Stimulated activated CD4-positive, alpha-beta T cell treated with anti-CD3 and anti-CD28 coated beads, Interleukin-2, amount 100 ng/mL, for 24 hours (primary cell): ENCODE data around the gene CDH4.

ENCODE experiments used
- DNase-seq, 2 donors: peaks; one replicate each; pipeline ENCODE4 v3.0.0-alpha.2; 2020

Gene CDH4

DNA sequence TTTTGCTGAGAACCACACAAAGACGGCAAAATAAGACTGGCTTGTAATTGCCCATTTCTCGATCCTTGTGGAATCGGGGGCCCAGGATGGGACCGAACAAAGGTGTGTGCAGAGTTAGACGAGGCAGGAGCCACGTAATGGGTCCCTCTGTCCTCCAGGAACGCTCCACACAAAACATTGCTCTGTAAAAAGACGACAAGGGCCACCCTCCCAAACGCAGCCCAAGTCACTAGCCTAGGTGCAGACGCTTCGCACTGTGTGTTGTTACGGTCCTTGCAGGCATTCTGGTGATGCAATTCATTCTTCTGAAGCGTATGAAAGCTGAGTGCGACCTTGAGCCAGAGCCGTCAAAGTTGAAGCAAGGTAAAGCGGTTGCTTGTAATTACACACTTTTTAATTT, 450.2 kb downstream of the CDH4 start:
- no peak for DNase-seq

DNA sequence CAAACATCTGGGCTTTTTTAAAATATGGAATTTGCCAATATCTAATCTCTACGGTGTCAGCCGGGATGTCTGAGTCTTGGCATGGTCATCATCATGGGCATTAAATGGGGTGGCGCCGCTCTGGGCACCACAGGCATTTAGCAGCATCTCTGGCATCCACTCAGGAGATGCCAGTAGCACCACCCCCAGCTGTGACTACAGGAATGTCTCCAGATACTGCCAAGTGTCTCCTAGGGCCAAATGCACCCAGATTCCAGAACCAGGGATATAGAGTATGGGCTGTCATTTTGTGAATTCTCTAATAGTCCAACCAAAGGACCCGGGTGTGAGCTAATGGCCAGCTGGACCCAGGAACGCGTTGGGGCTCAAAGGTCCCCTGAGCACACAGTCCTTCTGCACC, 452.6 kb downstream of the CDH4 start:
- DNase-seq: no peak

DNA sequence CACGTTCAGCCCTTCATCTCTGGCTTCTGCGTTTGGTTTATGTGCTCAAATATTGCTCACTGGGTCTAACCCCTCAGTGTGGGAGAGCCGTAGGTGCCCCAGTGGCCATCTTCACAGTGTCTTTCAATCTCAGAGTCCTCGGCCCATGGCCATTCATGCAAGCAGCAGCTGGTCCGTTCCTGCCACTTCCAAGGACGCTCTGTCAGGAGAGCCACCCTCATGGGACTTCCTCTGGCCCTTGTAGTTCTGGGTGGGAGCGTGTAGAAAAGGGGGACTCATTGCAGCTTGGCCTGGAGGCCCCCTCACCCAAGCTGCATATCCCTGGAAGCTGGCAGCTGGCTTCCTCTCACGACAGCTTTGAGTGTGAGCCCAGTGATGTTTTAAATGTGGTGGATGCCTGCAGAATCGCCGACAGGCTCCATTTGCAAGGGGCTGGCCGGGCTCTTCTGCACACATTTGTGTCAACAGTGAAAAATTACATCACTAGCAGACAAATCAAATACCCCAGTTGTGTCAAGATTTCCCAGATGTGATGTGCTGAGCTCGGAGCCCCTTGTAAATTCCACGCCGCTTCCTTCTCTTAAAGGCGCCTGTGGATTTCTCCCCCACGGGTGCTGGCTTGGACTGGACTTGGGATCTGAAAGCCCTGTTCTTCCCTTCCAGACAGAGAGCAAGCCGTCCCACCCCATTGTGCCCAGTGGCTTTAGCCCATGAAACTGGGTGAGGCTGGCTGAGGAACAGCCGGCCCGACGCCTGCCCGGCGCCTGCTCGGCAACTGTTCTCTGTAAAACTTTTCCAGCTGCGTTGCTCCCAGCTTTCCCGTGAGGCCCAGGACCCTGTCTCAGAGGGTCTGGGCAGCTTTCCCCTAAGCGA, 453.6 kb downstream of the CDH4 start:
- DNase-seq: no peak

DNA sequence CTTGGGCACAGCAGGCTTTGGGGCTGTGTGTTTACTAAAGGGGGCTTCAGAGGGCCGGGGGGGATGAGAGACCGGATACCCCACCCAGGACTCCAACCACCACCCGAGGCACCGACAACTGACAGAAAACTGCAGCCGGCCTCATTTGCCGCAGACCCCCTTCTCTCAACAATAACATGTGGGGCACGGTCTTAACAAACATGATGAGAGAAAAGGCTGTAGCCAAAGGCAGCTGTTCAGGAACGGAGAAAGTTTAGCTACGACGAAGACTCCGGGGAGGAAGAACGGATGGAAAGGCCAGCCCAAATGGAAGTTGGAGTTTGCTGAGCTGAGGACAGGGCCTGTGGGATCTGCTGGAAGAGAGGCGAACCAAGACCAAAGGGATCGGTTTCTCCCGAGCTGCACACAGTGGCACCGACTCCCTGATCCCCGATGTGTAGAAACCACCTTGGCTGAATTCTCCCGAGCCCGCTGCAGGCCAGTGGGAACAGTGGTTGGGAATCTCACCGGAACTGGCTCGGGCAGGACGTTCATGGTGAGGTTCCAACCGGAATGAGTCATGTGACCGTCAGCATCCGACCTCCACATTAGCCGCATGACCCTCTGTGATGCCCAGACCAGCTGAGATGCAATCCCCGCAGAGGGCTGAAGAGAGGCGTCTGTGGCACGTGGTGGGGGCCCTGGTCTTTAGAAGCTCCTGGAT, 454.3 kb downstream of the CDH4 start:
- DNase-seq: no peak

- no peak for DNase-seq
Observed at GRCh38 chr20:61708891-61709290, 456.8 kb downstream of the CDH4 start.

DNA sequence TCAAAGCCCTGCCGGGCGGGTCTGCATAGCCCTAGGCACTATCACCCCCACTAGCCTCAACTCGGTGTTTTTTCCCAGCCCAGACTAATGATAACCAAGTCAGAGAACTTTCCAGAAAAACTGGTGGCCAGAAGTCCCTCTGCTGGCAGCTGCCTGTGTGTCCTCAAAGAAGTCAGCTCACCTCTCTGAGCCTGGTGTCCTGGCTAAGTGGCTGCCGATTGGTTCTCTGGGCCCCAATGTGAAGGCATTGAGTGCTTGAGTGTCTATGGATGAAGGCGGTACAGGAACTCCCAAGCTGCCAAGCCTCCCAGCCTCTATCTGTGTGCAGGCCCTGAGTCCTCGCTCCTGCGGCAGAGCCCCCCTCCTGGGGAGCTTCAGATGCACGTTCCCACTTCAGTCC, 458.0 kb downstream of the CDH4 start:
- no peak for DNase-seq

GRCh38 chr20:61712688-61713087, 460.6 kb downstream of the CDH4 start:
- DNase-seq: no peak

GRCh38 chr20:61718361-61719005, 466.4 kb downstream of the CDH4 start:
- no peak for DNase-seq

GRCh38 chr20:61719691-61720347, 467.8 kb downstream of the CDH4 start:
- peak; percentile 22 to 43 for DNase-seq

GRCh38 chr20:61720348-61720696, 468.3 kb downstream of the CDH4 start:
- no peak for DNase-seq

GRCh38 chr20:61722146-61722678, 470.2 kb downstream of the CDH4 start:
- no peak for DNase-seq

DNA sequence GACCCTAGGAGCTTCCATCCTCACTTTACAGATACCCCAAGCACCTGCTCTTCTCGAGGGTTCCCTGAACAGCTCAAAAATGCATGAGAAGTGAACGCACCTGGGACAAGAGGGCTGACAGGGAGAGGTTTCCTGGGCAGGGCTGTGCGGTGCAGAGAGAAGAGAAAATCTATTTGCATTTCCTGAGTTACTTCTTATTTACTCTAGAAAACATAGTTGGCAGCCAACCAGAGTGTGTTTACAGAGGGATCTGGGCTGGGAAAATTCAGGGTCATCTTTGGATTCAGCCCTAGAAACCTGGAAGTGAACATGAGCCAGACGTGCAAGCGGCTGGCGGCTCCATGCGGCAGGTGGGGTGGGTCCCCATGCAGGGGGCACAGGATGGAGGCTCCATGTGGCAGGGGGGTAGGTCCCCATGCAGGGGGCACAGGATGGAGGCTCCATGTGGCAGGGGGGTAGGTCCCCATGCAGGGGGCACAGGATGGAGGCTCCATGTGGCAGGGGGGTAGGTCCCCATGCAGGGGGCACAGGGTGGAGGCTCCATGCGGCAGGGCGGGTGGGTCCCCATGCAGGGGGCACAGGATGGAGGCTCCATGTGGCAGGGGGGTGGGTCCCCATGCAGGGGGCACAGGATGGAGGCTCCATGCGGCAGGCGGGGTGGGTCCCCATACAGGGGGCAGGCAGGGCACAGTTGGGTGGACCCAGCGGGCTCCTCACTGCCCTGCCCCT, 471.6 kb downstream of the CDH4 start:
- no peak for DNase-seq

DNA sequence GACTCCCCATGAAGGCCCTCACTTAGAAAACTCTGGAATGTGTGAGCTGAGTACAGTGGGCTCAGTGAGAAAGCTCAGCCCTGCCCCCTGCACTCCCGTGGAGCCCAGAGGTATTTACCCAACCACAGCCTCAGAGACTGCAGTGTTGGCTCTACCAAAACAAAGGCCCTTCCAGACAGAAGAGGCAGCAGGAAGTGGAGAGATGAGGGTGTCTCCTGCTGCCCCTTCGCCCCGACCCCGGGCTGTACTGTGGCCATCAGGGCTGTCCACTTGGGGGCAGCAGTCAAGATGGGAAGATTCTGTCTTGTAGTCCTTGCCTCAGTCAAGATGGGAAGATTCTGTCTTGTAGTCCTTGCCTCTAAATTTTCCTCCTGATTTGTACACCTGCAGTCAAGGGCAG, 472.3 kb downstream of the CDH4 start:
- no peak for DNase-seq

GRCh38 chr20:61725145-61725544, 473.1 kb downstream of the CDH4 start:
- no peak for DNase-seq

DNA sequence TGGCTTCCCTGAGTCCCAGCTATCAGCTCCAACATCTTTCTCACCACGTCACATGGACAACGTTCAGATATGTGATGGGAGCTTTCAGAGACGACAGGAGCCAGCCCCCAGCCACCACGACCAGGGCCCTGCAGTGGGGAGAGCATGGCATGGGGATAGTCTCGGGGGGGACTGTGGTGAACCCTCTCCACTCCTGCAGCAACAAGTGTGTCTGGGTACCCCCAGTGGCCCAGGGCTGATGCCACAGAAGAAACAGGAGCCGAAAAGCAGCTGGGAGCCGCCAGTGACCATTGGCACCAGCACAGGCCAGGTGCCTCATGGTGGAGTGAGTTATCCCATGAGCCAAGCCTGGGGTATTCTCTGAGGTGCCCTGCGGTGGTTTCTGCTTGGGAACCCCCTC, 473.9 kb downstream of the CDH4 start:
- no peak for DNase-seq

- no peak for DNase-seq
Observed at GRCh38 chr20:61726979-61727378, 474.9 kb downstream of the CDH4 start.

GRCh38 chr20:61727761-61728160, 475.7 kb downstream of the CDH4 start:
- no peak for DNase-seq

GRCh38 chr20:61728326-61728725, 476.3 kb downstream of the CDH4 start:
- DNase-seq: no peak

- DNase-seq: no peak
Observed at GRCh38 chr20:61728786-61729770, 477.0 kb downstream of the CDH4 start.

DNA sequence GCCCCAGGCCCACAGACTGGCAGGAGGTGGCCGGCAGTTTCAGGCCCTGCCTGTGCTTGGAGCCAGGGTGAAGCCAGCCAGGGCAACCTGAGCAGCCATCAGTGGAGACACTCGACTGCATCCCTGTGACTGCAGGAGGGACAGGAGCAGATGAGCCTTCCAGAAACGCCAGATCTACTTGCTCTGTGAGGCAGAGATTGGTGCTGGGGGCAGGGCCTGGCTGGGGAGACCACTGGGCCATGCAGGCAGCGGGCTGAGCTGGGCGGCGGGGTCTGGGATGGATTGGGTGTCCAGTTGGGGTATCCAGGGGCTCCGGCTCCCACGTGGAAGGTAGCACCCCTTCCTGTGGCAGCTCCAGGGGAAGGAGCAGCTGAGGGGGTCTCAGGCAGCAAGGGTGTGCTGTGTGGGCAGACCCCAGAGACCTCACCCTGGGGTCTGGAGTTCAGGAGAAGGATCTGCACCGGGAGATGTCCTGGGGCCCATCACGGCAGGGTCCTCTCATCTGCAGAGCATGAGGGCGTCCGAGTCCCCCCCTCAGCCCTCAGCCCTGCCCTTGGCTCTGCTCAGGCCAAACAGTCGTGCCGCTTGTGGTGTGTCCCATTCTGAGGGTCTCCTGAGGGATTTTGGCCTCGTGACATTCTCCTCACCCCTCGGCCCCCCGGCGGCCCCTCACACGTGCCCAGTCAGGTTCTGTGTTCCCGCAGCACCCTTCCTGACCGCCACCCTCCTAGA, 478.7 kb downstream of the CDH4 start:
- DNase-seq: no peak
